ENCODE data around the gene PCMT1. TPM values are rescaled to one million over a fixed set of nuclear protein-coding genes. Genes with fewer than 3 reads are reported as not detected.

Gene PCMT1
- total RNA-seq, 1 donor from 2014 or later = 133 TPM

DNA sequence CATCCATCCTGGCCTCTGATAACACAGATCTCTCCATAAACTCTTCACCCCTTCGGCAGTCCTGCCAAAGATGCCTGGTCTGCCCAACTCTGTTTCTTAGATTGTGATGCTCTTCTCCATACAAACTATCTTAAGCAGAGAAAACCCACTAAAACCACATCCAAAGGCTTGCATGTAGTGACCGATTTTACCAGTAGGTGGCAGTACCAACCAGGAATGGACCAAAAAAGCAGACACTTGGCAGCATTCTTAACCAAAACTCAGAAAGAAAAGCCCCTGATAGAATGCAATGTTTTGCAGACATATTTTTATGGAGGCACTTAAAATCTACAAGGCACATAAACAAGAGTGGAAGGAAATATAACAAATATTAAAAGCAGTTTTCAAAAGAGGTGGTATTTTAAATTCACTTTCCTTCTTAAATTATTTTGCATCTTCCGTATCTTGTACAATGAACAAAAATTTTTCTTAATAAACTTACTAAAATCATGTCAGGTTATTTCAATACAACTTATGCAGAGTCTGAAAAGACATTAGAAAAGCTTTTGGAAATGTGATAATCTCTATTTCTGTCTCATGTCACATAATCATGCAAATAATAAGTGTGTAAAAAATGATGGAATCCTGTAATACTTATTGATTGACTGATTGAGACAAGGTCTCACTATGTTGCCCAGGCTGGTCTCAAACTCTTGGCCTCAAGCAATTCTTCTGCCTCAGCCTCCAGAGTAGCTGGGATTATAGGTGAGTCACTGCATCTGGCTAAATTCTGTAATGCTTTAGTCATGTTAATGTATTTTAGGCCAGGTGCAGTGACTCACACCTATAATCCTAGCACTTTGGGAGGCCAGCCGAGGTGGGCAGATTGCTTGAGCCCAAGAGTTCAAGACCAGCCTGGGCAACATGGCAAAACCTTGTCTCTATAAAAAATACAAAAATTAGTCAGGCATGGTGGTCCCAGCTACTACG lies 85.3 kb downstream of the PCMT1 start:
- Mint-ChIP-seq H3K4me3 (no peak overlapping the region), H3K36me3 (peaks cover 11% of the 10 kb centered on the region), H3K9me3 (no peaks in the 10 kb centered on the region), H3K27ac (no peak overlapping the region), H3K4me1 (no peaks in the 10 kb centered on the region), H3K27me3 (ENCODE audit: insufficient read depth, low read depth) (peaks cover 3% of the 10 kb centered on the region)
- Histone ChIP-seq H3K9me3 (ENCODE audit: low read depth) (no peaks in the 10 kb centered on the region), H3K27me3 (no peaks in the 10 kb centered on the region), H2AFZ (replicated peaks) (no peak overlapping the region), H3K4me1 (no peaks in the 10 kb centered on the region), H3K27ac (no peak overlapping the region), H3K9ac (no peak overlapping the region), H3K4me2 (no peak overlapping the region), H3K36me3 (no peaks in the 10 kb centered on the region), H3K79me2 (ENCODE audit: low read depth) (no peaks in the 10 kb centered on the region), H3F3A (ENCODE audit: low read depth) (no peaks in the 10 kb centered on the region), H3K4me3 (no peak overlapping the region), H4K20me1 (ENCODE audit: low read depth) (no peaks in the 10 kb centered on the region)
- DNase-seq (ENCODE audit: low spot score) = peak; percentile 55
- TF ChIP-seq, protein P1, sequence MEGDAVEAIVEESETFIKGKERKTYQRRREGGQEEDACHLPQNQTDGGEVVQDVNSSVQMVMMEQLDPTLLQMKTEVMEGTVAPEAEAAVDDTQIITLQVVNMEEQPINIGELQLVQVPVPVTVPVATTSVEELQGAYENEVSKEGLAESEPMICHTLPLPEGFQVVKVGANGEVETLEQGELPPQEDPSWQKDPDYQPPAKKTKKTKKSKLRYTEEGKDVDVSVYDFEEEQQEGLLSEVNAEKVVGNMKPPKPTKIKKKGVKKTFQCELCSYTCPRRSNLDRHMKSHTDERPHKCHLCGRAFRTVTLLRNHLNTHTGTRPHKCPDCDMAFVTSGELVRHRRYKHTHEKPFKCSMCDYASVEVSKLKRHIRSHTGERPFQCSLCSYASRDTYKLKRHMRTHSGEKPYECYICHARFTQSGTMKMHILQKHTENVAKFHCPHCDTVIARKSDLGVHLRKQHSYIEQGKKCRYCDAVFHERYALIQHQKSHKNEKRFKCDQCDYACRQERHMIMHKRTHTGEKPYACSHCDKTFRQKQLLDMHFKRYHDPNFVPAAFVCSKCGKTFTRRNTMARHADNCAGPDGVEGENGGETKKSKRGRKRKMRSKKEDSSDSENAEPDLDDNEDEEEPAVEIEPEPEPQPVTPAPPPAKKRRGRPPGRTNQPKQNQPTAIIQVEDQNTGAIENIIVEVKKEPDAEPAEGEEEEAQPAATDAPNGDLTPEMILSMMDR (IDR thresholded peaks at IDR 0.05) = peak; percentile 95
- TF ChIP-seq EZH2phosphoT487 (IDR thresholded peaks at IDR 0.05) = no peak

DNA sequence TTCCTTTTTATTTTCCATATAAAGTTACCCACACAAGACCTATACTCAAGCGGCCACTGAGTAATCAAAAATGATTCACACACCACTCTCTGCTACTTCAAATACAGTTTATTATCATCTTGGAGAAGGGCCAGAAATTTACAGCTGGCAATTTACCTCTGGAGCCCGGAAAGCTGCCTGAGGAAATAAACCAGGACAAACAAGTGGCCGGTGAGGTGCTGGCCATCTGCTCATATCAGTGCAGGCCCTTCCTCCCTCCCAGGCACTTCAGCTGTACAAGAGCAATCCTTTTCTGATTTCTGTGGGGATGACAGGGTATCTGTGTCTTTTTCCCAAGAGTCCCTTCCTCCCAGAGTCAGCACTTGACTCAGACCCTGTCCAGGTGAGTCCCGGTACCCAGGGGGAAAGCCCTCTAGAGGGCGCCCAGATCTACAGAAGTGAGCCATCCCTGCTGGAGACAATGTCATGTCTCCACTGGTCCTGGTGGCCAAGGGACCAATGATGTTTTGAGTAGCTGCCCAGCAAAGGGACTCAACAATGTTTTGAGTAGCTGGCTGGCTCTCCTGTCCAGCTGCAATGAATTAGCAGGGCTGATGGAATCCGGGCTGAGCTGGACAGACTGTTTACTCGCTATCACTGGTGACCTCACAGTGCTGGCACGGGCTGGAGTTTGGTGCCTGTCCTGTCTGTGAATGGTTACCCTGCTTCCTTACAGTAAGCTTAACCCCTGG lies 91.0 kb downstream of the PCMT1 start:
- no peaks in the 10 kb centered on the region for H4K20me1 ChIP-seq (ENCODE audit: low read depth)
- no peaks in the 10 kb centered on the region for H3F3A ChIP-seq (ENCODE audit: low read depth)
- Mint-ChIP-seq H3K4me3 (no peak overlapping the region), H3K36me3 (peaks cover 11% of the 10 kb centered on the region), H3K27me3 (ENCODE audit: insufficient read depth, low read depth) (peaks cover 6% of the 10 kb centered on the region), H3K9me3 (no peaks in the 10 kb centered on the region), H3K27ac (no peak overlapping the region), H3K4me1 (peaks cover 2% of the 10 kb centered on the region)
- H2AFZ ChIP-seq (replicated peaks) = no peak overlapping the region
- no peak overlapping the region for H3K4me3 ChIP-seq
- peak; percentile 56 for DNase-seq (ENCODE audit: low spot score)
- no peak overlapping the region for H3K27ac ChIP-seq
- no peaks in the 10 kb centered on the region for H3K79me2 ChIP-seq (ENCODE audit: low read depth)
- no peaks in the 10 kb centered on the region for H3K27me3 ChIP-seq
- H3K36me3 ChIP-seq = no peaks in the 10 kb centered on the region
- H3K4me1 ChIP-seq = no peaks in the 10 kb centered on the region
- H3K4me2 ChIP-seq = no peak overlapping the region
- TF ChIP-seq, protein P1 (IDR thresholded peaks at IDR 0.05) = peak; percentile 60
- no peak for TF ChIP-seq EZH2 (IDR thresholded peaks at IDR 0.05)
- TF ChIP-seq EZH2phosphoT487 (IDR thresholded peaks at IDR 0.05) = no peak
- no peaks in the 10 kb centered on the region for H3K9me3 ChIP-seq (ENCODE audit: low read depth)
- no peak overlapping the region for H3K9ac ChIP-seq

DNA sequence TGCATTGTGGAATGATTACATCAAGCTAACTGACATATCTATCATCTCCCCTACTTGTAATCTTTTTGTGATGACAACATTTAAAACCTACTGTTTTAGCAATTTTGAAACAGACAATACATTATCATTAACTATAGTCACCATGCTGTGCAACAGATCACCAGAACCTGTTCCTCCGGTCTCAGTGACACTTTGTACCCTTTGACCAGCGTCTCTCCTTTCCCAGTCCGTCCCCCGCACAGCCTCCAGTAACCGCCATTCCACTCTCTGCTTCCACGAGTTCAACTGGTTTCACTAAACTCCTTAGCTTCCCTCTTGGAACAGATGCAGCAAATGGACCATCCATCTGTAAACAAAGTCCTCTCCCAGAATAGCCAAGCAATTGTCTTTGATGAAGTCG lies 92.8 kb downstream of the PCMT1 start:
- Histone ChIP-seq H3K4me2 (no peak overlapping the region), H3K9me3 (ENCODE audit: low read depth) (no peaks in the 10 kb centered on the region), H4K20me1 (ENCODE audit: low read depth) (no peaks in the 10 kb centered on the region), H3K27ac (no peak overlapping the region), H3K79me2 (ENCODE audit: low read depth) (no peaks in the 10 kb centered on the region), H3K4me1 (no peaks in the 10 kb centered on the region), H3F3A (ENCODE audit: low read depth) (no peaks in the 10 kb centered on the region), H3K36me3 (no peaks in the 10 kb centered on the region), H2AFZ (replicated peaks) (no peak overlapping the region), H3K9ac (no peak overlapping the region), H3K27me3 (no peaks in the 10 kb centered on the region), H3K4me3 (no peak overlapping the region)
- Mint-ChIP-seq H3K27me3 (ENCODE audit: insufficient read depth, low read depth) (peaks cover 3% of the 10 kb centered on the region), H3K27ac (no peak overlapping the region), H3K9me3 (no peaks in the 10 kb centered on the region), H3K4me1 (peaks cover 2% of the 10 kb centered on the region), H3K36me3 (peaks cover 10% of the 10 kb centered on the region), H3K4me3 (no peak overlapping the region)
- TF ChIP-seq, protein P1 (IDR thresholded peaks at IDR 0.05) = no peak
- TF ChIP-seq EZH2 (IDR thresholded peaks at IDR 0.05) (no peak), EZH2phosphoT487 (IDR thresholded peaks at IDR 0.05) (no peak)
- no peak for DNase-seq (ENCODE audit: low spot score)

All from neural progenitor cell (in vitro differentiated cells).